Central memory CD8-positive, alpha-beta T cell (primary cell): ENCODE results near the gene PTGES.
"Not testable (repeated sequence)": the region's sequence is repeated elsewhere in the genome, so short reads cannot be mapped to it uniquely, and the experiment has no call there.

Experiments used
- ATAC-seq: fragments of 150-1000 bp; cut with Tn5 transposase; replicated peaks from 2 replicates; pipeline ENCODE4 v1.10.0; 2022; ENCODE audit warnings: mild to moderate bottlenecking, moderate FRiP score, moderate number of reproducible peaks; ENCODE audit not compliant: poor library complexity, severe bottlenecking; ENCODE audit errors: extremely low read depth
- DNase-seq, 2 donors: peaks; one replicate each; pipeline ENCODE4 v3.0.0; 2021; ENCODE audit warnings: low spot score in 2 of 2
- H3K27ac Mint-ChIP-seq: one replicate; pipeline ENCODE4 v1.8.0; 2022; ENCODE audit warnings: low read depth, mild to moderate bottlenecking, moderate library complexity, mixed read lengths
- H3K27me3 Mint-ChIP-seq: one replicate; pipeline ENCODE4 v1.8.0; 2022; ENCODE audit warnings: mixed read lengths
- H3K36me3 Mint-ChIP-seq: one replicate; pipeline ENCODE4 v1.8.0; 2022; ENCODE audit warnings: mild to moderate bottlenecking, moderate library complexity, mixed read lengths; ENCODE audit not compliant: insufficient read depth
- H3K4me1 Mint-ChIP-seq: one replicate; pipeline ENCODE4 v1.8.0; 2022; ENCODE audit warnings: mixed read lengths
- H3K4me3 Mint-ChIP-seq: one replicate; pipeline ENCODE4 v1.8.0; 2022; ENCODE audit warnings: mild to moderate bottlenecking, moderate library complexity, mixed read lengths
- H3K9me3 Mint-ChIP-seq: one replicate; pipeline ENCODE4 v1.8.0; 2022; ENCODE audit warnings: mixed read lengths

PTGES gene

GRCh38 chr9:129750013-129750638 lies 2.7 kb downstream of the PTGES start:
- no peak for ATAC-seq
- DNase-seq: no peak
- H3K27me3 Mint-ChIP-seq: peaks cover 20% of the 10 kb centered on the region
- peaks cover 2% of the 10 kb centered on the region for H3K36me3 Mint-ChIP-seq
- peaks cover 8% of the 10 kb centered on the region for H3K4me1 Mint-ChIP-seq
- no peak overlapping the region for H3K4me3 Mint-ChIP-seq
- no peaks in the 10 kb centered on the region for H3K9me3 Mint-ChIP-seq
- H3K27ac Mint-ChIP-seq: no peak overlapping the region

DNA sequence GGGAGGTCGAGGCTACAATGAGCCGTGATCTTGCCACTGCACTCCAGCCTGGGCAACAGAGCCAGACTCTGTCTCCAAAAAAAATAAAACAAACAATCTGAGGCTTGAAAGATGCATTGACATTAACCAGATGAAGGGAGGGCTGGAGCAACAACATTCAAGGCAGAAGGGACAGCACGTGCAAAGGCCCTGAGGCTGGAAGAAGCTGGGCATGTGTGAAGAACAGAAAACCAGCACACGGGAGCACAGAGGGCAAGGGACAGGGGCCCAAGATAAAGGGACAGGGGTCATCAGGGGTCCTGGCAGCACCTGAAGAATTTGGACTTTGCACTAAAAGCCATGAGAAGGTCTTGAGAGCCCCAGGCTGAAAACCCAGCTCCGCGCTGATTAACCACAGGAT lies 3.3 kb downstream of the PTGES start:
- ATAC-seq (no peak), DNase-seq (no peak)
- Mint-ChIP-seq H3K27ac (no peak overlapping the region), H3K9me3 (no peaks in the 10 kb centered on the region), H3K4me3 (no peak overlapping the region), H3K4me1 (peaks cover 8% of the 10 kb centered on the region), H3K36me3 (peaks cover 2% of the 10 kb centered on the region), H3K27me3 (peaks cover 20% of the 10 kb centered on the region)

- H3K4me1 Mint-ChIP-seq, H3K4me3 Mint-ChIP-seq, H3K9me3 Mint-ChIP-seq, ATAC-seq, H3K27ac Mint-ChIP-seq, DNase-seq, H3K36me3 Mint-ChIP-seq: not testable (repeated sequence)
- peaks cover 20% of the 10 kb centered on the region for H3K27me3 Mint-ChIP-seq
Measured at GRCh38 chr9:129749052-129749451, 3.8 kb downstream of the PTGES start.

GRCh38 chr9:129748249-129748648 lies 4.6 kb downstream of the PTGES start:
- Mint-ChIP-seq H3K4me3 (no peak overlapping the region), H3K4me1 (peaks cover 8% of the 10 kb centered on the region), H3K36me3 (peaks cover 2% of the 10 kb centered on the region), H3K27ac (no peak overlapping the region), H3K27me3 (peaks cover 17% of the 10 kb centered on the region), H3K9me3 (no peaks in the 10 kb centered on the region)
- ATAC-seq: no peak
- no peak for DNase-seq

GRCh38 chr9:129746092-129746777 lies 6.6 kb downstream of the PTGES start:
- no peaks in the 10 kb centered on the region for H3K27me3 Mint-ChIP-seq
- no peak overlapping the region for H3K4me3 Mint-ChIP-seq
- no peak for DNase-seq
- no peaks in the 10 kb centered on the region for H3K9me3 Mint-ChIP-seq
- no peak overlapping the region for H3K27ac Mint-ChIP-seq
- no peaks in the 10 kb centered on the region for H3K4me1 Mint-ChIP-seq
- ATAC-seq: no peak
- peaks cover 2% of the 10 kb centered on the region for H3K36me3 Mint-ChIP-seq

DNA sequence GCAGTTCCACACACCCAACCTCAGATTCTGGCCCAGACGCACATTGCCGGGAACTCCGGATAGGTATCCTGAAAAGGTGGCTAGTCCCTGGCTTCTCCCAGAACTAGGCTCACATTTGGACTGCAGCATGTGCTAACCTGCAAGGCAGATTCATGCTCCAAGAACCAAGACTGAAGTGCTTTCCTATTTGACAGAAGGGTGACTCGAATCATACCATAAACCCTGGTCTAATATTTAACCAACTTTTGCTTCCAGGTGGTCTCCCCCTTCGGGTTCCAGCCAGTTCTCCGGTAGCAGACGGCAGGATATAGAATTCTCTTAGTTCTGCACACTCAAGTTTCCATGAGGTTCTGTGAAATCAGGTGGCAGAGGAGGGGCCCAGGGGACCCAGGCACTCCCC lies 7.6 kb downstream of the PTGES start:
- H3K27ac Mint-ChIP-seq: no peak overlapping the region
- H3K4me1 Mint-ChIP-seq: no peaks in the 10 kb centered on the region
- H3K27me3 Mint-ChIP-seq: no peaks in the 10 kb centered on the region
- no peak overlapping the region for H3K4me3 Mint-ChIP-seq
- DNase-seq: no peak
- H3K36me3 Mint-ChIP-seq: no peaks in the 10 kb centered on the region
- no peak for ATAC-seq
- no peaks in the 10 kb centered on the region for H3K9me3 Mint-ChIP-seq

DNA sequence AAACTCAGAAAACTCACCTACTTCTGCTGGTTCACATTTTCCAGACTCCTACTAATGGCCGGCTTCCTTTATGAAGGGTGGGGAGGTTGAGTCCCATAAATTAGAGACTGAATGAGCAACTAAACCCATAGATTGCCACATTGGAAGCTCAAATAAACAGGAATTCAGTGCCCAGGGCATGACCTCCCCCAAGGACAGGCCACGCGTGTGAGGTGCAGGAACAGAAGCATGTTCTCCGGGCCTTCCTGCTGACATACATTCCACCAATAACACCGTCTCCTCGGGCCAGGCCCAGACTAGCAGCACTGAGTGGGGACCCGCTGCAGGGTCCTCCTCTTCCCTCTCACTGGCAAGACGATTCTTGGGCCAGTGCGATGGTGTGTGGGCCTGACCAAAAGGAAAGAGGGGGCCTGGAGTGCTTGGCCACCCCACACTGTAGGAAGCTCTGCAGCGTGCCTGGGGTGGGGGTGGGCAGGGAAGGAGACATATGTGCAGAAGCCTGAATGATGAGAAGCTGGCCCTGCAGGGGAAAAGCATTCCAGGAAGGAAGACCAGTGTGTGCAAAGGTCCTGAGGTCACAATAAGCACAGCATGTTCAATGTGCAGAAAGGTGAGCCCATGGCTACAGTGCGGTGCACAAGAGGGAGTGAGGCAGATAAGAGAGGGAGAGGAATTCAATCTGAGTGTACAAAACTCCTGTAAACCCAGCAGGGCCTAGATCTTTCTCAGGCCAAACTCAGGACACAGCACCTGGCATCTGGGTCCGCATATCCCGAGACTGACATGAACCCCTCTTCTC lies 12.0 kb downstream of the PTGES start:
- ATAC-seq (no peak), DNase-seq (no peak)
- peak overlapping the region; percentile 14 for H3K4me3 Mint-ChIP-seq
- no peaks in the 10 kb centered on the region for H3K27me3 Mint-ChIP-seq
- no peaks in the 10 kb centered on the region for H3K9me3 Mint-ChIP-seq
- H3K36me3 Mint-ChIP-seq: peaks cover 4% of the 10 kb centered on the region
- H3K27ac Mint-ChIP-seq: no peak overlapping the region
- H3K4me1 Mint-ChIP-seq: no peaks in the 10 kb centered on the region

DNA sequence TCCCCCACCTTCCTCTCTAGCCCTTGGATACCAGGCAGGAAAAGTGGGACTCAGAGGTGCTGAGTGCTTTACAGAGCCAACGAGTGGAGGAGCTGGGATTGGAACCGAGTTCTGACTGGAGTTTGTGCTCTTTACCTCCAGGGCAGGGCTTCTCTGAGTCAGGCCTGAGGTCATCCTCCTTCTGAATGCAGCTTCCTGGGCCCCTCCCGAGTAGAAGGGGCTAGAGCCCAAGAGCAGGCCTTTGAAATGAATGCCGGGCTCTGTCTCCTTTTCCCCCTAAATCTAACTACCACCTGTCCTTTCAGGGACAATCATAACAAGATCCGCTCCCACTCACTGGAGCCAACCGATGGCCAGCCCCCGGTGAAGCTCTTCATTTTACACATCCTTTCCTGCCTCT lies 12.7 kb downstream of the PTGES start:
- Mint-ChIP-seq H3K27me3 (no peaks in the 10 kb centered on the region), H3K36me3 (peaks cover 4% of the 10 kb centered on the region), H3K4me3 (peak overlapping the region; percentile 14), H3K4me1 (no peaks in the 10 kb centered on the region), H3K27ac (no peak overlapping the region), H3K9me3 (no peaks in the 10 kb centered on the region)
- ATAC-seq: no peak
- DNase-seq: no peak

DNA sequence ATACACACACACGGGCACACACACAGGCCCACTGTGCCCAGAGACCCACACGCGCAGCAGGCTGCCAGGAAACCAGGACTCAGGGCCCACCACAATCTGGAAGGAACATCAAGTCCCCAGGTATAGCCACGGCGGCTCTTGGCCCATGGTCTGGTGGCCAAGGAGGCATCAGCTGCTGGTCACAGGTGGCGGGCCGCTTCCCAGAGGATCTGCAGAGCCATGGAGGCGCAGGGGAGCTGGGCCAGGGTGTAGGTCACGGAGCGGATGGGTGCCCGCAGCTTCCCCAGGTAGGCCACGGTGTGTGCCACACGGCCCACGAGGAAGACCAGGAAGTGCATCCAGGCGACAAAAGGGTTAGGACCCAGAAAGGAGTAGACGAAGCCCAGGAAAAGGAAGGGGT lies 13.4 kb downstream of the PTGES start:
- no peaks in the 10 kb centered on the region for H3K4me1 Mint-ChIP-seq

GRCh38 chr9:129737479-129738274 lies 15.2 kb downstream of the PTGES start:
- ATAC-seq: peak; percentile 85
- peak overlapping the region; percentile 70 for H3K4me3 Mint-ChIP-seq
- H3K36me3 Mint-ChIP-seq: peaks cover 4% of the 10 kb centered on the region
- H3K9me3 Mint-ChIP-seq: no peaks in the 10 kb centered on the region
- no peaks in the 10 kb centered on the region for H3K4me1 Mint-ChIP-seq
- peak; percentile 77 to 90 for DNase-seq
- H3K27ac Mint-ChIP-seq: peak overlapping the region; percentile 51
- no peaks in the 10 kb centered on the region for H3K27me3 Mint-ChIP-seq

More for the DNA sequence above, 13.4 kb downstream of the PTGES start:
- Mint-ChIP-seq H3K4me3 (peak overlapping the region; percentile 13), H3K27ac (no peak overlapping the region), H3K27me3 (no peaks in the 10 kb centered on the region), H3K36me3 (peaks cover 4% of the 10 kb centered on the region), H3K9me3 (no peaks in the 10 kb centered on the region)
- ATAC-seq (no peak), DNase-seq (no peak)

- H3K4me3 Mint-ChIP-seq: peak overlapping the region; percentile 41
- H3K27ac Mint-ChIP-seq: no peak overlapping the region
- H3K4me1 Mint-ChIP-seq: peaks cover 3% of the 10 kb centered on the region
- peaks cover 5% of the 10 kb centered on the region for H3K36me3 Mint-ChIP-seq
- ATAC-seq (no peak), DNase-seq (no peak)
- no peaks in the 10 kb centered on the region for H3K9me3 Mint-ChIP-seq
- peaks cover 5% of the 10 kb centered on the region for H3K27me3 Mint-ChIP-seq
Measured at GRCh38 chr9:129736334-129736733, 16.5 kb downstream of the PTGES start.

DNA sequence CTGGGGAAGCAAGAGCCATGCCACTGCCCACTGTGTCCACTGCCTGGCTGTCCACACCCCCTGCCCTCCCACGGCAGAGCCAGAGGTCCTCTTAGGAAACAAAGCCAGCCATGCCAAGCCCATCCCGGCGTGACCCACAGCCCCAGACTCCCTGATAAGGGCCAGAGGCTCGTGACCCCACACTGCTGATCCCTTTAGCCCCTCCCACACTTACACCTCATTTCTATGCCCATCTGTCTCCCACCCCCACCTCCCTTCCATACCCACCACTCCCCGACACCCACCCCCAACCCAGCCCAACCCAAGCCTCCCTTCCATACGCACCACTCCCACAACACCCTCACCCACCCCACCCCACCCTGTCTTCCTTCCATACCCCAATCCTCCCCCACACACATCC lies 17.3 kb downstream of the PTGES start:
- H3K27me3 Mint-ChIP-seq: peaks cover 9% of the 10 kb centered on the region
- DNase-seq (no peak), ATAC-seq (no peak)
- H3K27ac Mint-ChIP-seq: no peak overlapping the region
- H3K4me3 Mint-ChIP-seq: no peak overlapping the region
- no peaks in the 10 kb centered on the region for H3K9me3 Mint-ChIP-seq
- H3K4me1 Mint-ChIP-seq: peaks cover 5% of the 10 kb centered on the region
- peaks cover 5% of the 10 kb centered on the region for H3K36me3 Mint-ChIP-seq
